Measurements from ENCODE around the gene CHRDL1. TPM values are rescaled to one million over a fixed set of nuclear protein-coding genes. Genes with fewer than 3 reads are reported as not detected.

The CHRDL1 gene
- total RNA-seq, 1 donor from 2014 or later = 95.8 TPM

DNA sequence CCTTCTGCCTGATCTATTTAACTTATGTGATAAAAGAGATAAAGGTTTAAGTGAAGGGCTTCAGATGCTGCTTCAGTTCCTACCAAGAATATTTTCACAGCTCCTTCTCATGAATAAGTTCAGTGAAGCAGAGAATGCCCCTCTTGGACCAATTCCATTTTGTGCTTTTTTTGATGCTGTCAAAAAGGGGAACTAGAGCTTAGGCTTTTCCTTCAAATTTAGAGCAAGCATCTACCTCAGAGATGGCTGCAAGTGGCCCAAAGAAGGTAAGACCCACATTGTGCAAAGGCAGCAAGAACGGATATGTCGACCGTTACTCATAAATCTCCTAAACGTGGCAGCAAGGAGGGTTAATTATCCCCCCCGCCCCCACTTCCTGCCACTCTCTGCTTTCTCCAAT, 4.5 kb downstream of the CHRDL1 start:
- Histone ChIP-seq H3K27me3 (no peaks in the 10 kb centered on the region), H3K27ac (no peak overlapping the region), H3K9me3 (no peaks in the 10 kb centered on the region), H3K36me3 (no peaks in the 10 kb centered on the region), H3K4me1 (no peaks in the 10 kb centered on the region), H3K4me3 (no peak overlapping the region)
- ATAC-seq (no peak), DNase-seq (no peak)
- TF ChIP-seq, protein P1, sequence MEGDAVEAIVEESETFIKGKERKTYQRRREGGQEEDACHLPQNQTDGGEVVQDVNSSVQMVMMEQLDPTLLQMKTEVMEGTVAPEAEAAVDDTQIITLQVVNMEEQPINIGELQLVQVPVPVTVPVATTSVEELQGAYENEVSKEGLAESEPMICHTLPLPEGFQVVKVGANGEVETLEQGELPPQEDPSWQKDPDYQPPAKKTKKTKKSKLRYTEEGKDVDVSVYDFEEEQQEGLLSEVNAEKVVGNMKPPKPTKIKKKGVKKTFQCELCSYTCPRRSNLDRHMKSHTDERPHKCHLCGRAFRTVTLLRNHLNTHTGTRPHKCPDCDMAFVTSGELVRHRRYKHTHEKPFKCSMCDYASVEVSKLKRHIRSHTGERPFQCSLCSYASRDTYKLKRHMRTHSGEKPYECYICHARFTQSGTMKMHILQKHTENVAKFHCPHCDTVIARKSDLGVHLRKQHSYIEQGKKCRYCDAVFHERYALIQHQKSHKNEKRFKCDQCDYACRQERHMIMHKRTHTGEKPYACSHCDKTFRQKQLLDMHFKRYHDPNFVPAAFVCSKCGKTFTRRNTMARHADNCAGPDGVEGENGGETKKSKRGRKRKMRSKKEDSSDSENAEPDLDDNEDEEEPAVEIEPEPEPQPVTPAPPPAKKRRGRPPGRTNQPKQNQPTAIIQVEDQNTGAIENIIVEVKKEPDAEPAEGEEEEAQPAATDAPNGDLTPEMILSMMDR (IDR thresholded peaks at IDR 0.05) = no peak
- intact Hi-C loops (cut with DNase I) = no loop called here

DNA sequence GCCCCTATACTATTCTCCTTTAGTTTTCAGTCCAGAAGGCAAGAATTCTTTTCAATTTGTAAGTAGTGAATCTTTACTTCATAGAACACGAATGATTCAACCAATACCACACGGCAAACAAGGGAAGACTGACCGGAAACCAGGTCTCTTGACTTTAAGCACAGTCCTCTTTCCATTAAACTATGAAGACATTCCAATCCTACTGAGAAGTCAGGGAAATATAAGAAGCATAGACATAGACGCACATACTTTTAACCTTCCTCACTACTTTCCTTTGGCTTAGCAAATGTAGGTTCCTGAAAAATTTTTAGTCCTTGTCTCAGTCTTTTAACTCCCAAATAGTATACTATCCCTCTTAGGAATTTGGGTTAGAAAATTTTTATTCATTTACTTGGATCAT, 9.1 kb downstream of the CHRDL1 start:
- intact Hi-C loops (cut with DNase I) = no loop called here
- TF ChIP-seq, protein P1 (IDR thresholded peaks at IDR 0.05) = no peak

DNA sequence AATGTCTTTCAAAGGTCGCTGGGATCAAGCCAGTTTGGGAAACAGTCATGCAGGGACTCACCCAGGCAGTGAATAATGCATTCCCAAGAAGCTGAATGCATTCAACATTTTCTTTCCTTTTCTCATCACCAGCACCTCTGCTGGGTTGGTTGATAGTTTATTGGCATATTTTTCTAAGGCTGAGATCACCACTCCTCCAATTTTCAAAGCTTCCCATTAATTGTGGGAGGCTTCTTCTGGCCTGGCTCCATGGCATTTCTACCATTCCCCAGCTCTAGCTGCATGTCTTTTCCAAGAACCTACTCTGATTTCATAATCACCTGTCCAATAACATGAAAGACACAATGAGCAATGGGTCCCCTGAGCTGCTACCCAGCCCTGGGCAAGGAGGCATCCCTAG, 35.8 kb downstream of the CHRDL1 start:
- H3K27me3 ChIP-seq = no peaks in the 10 kb centered on the region
- H3K9me3 ChIP-seq = no peaks in the 10 kb centered on the region
- TF ChIP-seq, protein P1 (IDR thresholded peaks at IDR 0.05) = no peak
- no peaks in the 10 kb centered on the region for H3K36me3 ChIP-seq
- intact Hi-C loops (cut with DNase I) = no loop called here
- no peak overlapping the region for H3K27ac ChIP-seq
- H3K4me1 ChIP-seq = no peaks in the 10 kb centered on the region
- no peak overlapping the region for H3K4me3 ChIP-seq
- ATAC-seq (no peak), DNase-seq (no peak)

More for the DNA sequence above, 9.1 kb downstream of the CHRDL1 start:
- Histone ChIP-seq H3K36me3 (no peaks in the 10 kb centered on the region), H3K9me3 (no peaks in the 10 kb centered on the region), H3K27ac (no peak overlapping the region), H3K27me3 (no peaks in the 10 kb centered on the region), H3K4me1 (no peaks in the 10 kb centered on the region), H3K4me3 (no peak overlapping the region)
- no peak for DNase-seq
- no peak for ATAC-seq

DNA sequence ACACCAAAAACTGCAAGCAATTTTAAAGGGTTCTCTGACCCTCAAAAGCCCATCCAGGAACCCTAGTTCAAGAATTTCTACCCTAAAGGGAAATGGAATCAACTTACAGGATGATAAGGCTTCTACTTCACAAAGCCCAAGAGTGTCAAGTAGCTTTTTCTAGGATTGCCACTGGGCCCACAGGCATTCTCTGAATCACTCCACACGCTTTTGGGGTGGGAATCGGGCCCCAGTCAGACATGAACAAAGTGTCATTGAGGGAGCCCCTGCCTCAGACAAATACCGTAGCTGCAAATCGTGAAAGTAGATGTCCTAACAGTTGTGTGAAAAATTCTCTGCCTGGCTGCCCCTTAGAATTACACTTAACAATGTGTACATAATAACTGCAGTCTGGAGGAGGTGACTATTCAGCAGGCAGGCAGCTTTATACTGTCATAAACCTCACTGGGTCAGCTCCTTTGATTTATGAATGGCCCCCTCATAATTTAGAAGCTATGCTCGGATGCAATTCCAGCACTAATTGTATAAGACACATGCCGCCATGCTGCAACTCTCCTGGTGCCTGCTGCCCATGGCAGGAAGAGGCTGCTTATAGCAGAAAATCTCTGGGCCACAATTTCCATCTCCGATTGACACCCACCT, 36.7 kb downstream of the CHRDL1 start:
- H3K27ac ChIP-seq = no peak overlapping the region
- no peak for DNase-seq
- TF ChIP-seq, protein P1 (IDR thresholded peaks at IDR 0.05) = no peak
- intact Hi-C loops (cut with DNase I) = no loop called here
- ATAC-seq = no peak
- no peak overlapping the region for H3K4me3 ChIP-seq
- H3K9me3 ChIP-seq = no peaks in the 10 kb centered on the region
- no peaks in the 10 kb centered on the region for H3K4me1 ChIP-seq
- no peaks in the 10 kb centered on the region for H3K36me3 ChIP-seq
- no peaks in the 10 kb centered on the region for H3K27me3 ChIP-seq

DNA sequence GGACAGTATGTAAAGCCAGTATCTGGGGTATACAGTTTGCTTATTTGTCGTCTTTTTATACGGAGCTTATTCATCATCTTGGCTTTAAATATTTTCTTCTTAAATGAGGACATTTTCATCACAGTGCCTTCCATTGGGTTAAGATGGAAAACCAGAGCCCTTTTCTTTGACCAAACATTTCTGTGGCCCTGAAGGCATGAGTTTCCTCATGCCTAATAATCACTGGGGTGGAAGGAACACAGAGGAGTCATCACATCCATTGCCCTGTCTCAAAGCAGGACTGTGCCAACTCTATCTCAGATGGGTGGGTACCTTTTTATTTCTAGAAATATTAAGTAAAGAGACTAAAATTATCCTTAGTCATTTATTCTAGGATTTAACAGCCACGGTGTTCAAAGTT, 40.0 kb downstream of the CHRDL1 start:
- intact Hi-C loops (cut with DNase I) = no loop called here
- TF ChIP-seq, protein P1 (IDR thresholded peaks at IDR 0.05) = no peak
- no peaks in the 10 kb centered on the region for H3K27me3 ChIP-seq
- no peaks in the 10 kb centered on the region for H3K9me3 ChIP-seq
- DNase-seq = no peak
- H3K36me3 ChIP-seq = no peaks in the 10 kb centered on the region
- no peaks in the 10 kb centered on the region for H3K4me1 ChIP-seq
- ATAC-seq = no peak
- H3K27ac ChIP-seq = no peak overlapping the region
- no peak overlapping the region for H3K4me3 ChIP-seq

DNA sequence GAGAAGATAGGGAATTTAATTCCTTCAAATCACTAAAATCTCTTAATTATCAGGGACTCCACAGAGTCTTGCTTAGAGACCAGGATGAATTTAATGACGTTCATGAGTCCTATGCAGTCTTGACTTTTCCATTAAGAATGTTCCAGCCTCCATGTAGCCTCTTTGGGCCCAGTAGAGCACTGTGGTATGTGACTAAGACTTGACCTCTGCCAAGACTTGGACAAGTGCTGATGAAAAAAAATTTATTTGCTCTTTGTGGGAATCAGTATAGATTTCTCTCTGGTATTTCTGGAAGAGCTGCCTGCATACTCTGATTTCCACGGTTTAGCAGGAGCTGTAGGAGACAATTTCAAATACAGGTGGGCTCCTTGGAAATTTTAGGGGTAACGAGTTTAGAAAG, 40.6 kb downstream of the CHRDL1 start:
- Histone ChIP-seq H3K27me3 (no peaks in the 10 kb centered on the region), H3K4me3 (no peak overlapping the region), H3K9me3 (no peaks in the 10 kb centered on the region), H3K27ac (no peak overlapping the region), H3K36me3 (no peaks in the 10 kb centered on the region), H3K4me1 (no peaks in the 10 kb centered on the region)
- ATAC-seq = no peak
- intact Hi-C loops (cut with DNase I) = no loop called here
- TF ChIP-seq, protein P1 (IDR thresholded peaks at IDR 0.05) = no peak
- no peak for DNase-seq

Data from upper lobe of right lung (tissue), 1 donor.